NCI-H748 (cell line): ENCODE data around the gene ZNF808.
"Not testable (repeated sequence)": the region's sequence is repeated elsewhere in the genome, so short reads cannot be mapped to it uniquely, and the experiment has no call there.

Experiments
- DNase-seq: peaks from one replicate; lab custom pipeline; 2025; ENCODE audit not compliant: unreplicated experiment; lab: John Stamatoyannopoulos, UW

The ZNF808 gene

DNA sequence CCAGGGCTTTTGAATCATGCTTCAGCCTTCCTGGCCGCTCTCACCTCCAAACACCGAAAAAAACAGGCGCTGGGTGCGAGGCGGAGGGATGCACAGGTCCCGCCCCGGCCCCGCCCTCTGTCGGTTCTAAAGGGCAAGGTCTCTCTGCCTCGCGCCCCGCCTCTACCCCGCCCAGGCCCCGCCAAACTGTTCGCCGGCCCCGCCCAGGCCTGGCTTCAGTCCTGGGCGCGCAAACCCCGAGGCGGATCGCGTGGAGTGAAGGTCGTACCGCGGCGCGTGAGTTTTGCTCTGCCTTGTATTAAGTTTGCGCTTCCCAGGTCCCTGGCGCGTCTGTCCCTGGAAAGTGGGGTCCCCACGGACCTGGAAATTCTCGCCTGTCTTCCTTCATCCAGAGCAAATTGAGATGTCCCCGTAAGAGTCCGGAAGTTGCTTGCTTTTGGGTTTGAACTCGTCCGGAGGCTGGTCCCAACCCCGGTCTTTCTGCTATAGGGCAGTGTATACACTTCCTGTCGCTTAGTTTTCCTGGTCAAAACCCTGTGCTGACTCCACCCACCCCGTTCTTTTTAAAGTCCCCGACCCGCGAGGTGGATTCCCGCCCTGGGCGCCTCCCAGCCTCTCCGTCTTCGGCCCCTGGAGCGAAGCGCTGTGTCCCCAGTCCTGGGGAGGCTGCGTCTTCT, 8.4 kb downstream of the ZNF808 start:
- DNase-seq: peak; percentile 83

DNA sequence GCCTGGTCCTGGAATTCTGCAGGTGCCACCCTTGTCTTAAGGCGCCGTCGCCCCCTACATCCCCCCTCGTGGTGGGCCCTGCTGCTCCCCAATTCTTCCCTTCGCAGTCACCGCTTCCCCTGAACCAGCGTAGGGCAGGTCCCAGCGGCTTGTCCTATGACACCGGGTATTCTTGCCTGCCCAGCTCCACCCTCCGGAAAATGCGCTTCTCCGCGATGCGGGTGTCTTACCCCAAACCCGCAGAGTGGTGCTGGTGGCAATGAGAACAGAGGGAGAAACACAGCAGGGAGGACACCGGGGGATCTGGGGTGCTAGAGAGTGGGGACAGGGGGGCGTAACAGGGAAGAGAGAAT, 9.0 kb downstream of the ZNF808 start:
- DNase-seq: no peak

DNA sequence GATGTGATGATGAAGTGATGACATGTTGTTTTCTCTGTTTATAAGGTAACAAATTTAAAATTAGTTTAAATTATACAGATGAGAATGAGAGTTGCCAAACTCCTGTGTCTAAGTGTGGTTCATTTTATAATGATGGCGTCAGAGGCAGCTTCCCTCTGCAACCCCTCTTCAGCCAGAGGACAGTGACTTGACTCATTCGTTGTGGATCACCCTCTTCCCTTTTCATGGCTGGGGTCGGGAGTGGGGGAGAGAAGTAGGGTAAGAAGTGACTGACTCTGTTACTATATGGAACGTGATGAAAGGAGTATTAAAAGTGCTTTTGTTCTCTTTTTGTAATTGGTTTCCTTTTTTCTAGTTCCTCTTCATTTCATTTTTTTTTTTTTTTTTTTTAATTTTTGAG, 11.3 kb downstream of the ZNF808 start:
- DNase-seq: not testable (repeated sequence)

DNA sequence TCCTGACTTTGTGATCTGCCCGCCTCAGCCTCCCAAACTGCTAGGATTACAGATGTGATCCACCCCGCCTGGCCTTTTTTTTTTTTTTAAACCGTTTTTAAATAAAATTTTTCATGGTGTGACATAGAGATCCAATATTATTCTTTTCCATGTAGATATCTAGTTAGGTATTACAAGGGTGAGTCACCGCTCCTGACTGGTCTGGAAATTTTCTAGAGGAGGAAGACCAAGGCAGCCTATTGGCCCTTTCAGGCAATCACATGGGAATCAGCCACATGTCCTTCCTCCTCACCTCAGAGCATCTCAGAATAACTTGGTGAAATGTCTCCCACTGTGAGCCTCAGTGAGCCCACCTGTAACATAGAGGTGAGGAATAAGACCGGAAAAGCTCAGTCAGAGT, 13.7 kb downstream of the ZNF808 start:
- DNase-seq: not testable (repeated sequence)

DNA sequence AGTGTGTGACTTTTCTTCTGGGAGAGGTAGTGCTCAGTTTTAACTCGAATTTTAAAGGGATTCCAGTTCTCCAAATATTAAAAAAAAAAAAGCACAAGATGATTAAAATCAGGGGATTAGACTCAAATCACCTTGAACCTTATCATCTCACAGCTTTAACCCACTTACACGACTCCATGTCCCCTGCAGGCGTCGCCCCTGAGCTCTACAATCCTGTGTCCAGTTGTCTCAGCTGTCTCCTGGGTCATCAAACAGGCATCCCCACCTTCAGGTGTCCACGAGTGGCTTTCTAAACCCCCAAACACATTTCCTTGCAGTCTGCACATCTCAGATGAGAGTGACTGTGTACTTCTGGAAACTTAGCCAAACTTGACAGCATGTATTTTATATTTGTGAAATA, 14.1 kb downstream of the ZNF808 start:
- no peak for DNase-seq

DNA sequence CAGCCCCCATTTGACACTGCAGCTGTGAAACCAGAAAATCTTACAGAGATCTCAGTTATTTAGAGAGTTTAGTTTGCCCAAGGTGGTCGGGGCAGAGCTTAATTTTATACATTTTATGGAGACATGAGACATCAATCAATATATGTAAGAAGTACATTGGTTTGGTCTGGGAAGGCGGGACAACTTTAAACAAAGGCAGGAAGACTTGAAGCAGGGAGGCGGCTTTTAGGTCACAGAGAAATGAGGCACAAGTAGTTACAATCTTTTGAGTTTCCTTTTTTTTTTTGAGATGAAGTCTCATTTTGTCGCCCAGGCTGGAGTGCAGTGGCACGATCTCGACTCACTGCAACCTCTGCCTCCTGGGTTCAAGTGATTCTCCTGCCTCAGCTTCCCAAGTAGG, 15.1 kb downstream of the ZNF808 start:
- DNase-seq: not testable (repeated sequence)

DNA sequence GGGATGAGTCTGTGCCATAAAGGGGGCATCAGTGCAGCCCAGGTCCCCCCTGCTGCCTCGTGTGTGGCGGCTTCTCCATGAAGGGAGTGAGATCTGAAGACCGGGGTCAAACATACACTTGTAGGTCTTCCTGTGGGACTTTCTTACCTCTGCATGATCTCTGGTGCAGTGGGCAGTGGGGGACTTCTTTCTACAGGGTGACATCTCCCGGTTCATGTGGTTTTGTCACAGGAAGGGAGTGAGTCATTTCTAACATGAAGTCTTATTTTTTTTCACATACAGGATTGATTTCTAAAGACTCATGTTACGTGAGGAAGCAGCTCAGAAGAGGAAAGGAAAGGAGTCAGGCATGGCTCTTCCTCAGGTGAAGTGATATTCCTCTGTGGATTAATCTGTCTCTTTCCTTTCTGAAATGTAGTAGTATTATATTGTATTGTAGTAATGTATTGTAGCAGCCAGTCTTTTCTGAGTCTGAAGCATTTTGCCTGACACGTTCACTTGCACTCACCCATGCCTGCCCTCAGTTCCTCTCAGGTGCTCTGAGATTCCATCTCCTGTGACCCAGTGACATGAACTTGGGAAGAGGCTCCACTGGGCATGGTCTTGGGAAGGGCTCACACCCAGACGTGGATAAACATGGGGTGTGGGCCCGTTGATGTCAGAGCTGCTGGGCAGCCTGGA, 15.7 kb downstream of the ZNF808 start:
- no peak for DNase-seq

DNA sequence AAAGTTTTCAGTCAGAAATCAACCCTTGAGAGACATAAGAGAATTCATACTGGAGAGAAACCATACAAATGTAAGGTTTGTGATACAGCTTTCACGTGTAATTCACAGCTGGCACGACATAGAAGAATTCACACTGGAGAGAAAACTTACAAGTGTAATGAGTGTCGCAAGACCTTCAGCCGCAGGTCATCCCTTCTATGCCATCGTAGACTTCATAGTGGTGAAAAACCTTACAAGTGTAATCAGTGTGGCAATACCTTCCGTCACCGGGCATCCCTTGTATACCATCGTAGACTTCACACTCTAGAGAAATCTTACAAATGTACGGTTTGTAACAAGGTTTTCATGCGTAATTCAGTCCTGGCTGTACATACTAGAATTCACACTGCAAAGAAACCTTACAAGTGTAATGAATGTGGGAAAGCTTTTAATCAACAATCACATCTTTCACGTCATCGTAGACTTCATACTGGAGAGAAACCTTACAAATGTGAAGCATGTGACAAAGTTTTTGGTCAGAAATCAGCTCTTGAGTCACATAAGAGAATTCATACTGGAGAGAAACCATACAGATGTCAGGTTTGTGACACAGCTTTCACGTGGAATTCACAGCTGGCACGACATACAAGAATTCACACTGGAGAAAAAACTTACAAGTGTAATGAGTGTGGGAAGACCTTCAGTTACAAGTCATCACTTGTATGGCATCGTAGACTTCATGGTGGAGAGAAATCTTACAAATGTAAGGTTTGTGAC, 26.9 kb downstream of the ZNF808 start:
- DNase-seq: no peak

DNA sequence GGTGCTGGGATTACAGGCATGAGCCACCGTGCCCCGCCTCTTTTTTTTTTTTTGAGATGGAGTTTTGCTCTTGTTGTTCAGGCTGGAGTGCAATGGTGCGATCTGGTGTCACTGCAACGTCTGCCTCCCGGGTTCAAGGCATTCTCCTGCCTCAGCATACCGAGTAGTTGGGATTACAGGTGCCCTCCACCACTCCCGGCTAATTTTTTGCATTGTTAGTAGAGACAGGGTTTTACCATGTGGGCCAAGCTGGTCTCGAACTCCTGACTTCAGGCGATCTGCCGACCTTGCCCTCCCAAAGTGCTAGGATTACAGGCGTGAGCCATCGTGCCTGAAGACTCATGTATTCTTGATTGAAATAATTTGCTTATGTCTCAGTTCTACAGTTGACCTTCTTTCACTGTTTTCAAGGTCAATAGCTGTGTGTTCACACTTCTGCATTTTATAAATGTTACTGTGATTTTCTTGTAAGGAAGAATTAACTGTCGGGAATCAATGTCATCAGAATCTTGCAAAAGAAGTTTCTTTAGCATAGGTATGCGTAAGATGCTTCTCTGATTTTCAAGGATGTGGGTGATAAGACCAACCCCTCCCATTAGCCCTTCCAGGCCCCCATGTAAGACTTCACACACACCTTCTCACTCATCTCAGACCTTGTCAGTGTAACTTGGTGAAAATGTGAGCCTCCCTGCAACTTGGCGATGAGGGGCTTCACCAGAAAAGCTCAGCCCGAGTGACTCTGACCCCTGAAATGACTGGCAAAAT, 29.9 kb downstream of the ZNF808 start:
- no peak for DNase-seq

DNA sequence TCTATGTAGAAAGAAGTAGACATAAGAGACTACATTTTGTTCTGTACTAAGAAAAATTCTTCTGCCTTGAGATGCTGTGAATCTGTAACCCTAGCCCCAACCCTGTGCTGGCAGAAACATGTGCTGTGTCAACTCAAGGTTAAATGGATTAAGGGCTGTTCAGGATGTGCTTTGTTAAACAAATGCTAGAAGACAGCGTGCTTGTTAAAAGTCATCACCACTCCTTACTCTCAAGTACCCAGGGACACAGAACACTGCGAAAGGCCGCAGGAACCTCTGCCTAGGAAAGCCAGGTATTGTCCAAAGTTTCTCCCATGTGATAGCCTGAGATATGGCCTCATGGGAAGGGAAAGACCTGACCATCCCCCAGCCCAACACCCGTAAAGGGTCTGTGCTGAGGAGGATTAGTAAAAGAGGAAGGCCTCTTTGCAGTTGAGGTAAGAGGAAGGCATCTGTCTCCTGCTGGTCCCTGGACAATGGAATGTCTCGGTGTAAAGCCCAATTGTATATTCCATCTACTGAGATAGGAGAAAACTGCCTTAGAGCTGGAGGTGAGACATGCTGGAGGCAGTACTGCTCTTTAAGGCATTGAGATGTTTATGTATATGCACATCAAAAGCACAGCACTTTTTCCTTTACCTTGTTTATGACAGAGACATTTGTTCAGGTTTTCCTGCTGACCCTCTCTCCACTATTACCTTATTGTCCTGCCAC, 31.4 kb downstream of the ZNF808 start:
- not testable (repeated sequence) for DNase-seq

DNA sequence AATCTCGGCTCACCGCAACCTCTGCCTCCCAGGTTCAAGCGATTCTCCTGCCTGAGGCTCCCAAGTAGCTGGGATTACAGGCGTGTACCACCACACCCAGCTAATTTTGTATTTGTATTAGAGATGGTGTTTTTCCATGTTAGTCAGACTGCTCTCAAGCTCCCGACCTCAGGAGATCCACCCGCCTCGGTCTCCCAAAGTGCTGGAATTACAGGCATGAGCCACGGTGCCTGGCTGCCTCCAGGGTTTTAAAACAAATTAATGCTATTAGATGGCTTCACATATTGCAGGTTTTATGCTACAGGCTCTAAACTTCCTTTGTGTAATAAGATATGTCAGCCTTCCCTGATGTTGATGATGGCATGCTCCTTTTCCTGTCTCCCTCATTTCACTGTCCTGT, 34.1 kb downstream of the ZNF808 start:
- DNase-seq: not testable (repeated sequence)

DNA sequence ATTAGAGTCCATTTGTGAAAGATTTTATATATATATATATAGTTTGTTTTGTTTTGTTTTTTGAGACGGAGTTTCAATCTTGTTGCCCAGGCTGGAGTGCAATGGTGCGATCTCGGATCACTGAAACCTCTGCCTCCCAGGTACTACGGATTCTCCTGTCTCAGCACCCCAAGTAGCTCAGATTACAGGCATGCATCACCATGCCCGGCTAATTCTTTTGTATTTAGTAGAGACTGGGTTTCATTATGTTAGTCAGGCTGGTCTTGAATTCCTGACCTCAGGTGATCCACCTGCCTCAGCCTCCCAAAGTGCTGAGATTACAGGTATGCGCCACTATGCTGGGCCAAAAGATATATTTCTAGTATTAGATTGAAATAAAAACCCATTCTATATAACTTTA, 38.7 kb downstream of the ZNF808 start:
- no peak for DNase-seq

DNA sequence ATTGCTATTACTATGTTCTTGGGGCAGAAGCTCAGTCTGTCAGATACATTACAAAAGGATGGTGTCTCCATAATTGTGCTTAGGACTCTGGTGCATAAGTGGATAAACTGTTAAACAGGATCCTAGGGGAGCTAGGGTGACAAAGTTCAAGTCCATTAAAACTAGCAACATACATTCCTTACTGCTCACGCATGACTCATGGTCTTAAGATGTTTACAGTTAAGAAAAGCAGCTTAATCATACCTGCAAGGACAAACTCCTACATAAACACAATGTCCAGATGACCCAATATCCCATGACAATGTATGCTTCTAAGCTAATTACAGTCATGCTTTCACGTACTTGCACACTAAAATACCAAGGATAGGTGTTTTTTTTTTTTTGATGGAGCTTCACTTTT, 39.1 kb downstream of the ZNF808 start:
- no peak for DNase-seq

DNA sequence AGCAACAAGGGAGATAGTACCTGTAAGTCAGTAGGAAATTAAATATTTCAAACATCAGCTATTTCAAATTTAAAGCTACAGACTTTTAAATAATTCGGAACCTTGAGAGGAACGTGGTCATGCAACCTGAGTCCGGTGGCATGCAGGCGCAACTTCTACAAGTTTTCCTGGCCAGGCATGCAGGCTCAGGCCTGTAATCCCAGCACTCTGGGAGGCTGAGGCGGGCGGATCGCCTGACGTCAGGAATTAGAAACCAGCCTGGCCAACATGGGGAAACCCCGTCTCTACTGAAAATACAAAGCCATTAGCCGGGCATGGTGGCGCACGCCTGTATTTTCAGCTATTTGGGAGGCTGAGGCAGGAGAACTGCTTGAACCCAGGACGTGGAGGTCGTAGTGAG, 40.5 kb downstream of the ZNF808 start:
- DNase-seq: no peak

DNA sequence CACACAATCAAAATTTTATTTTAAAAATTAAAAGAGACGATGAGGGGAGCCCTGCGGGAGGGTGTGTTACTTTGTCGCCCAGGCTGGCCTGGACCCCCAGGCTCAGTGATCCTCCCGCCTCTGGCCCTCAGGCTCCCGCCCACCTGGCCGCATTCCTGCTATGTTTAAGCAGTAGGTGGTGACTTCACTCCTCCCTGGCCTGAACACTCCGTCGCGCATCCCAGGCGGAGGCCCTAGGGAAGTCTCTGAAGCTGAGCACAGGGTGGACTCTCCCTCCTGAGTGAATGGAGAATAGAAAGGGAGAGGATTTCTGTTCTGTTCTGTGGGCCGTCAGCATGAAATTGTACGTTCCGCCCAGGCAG, 42.2 kb downstream of the ZNF808 start:
- DNase-seq: peak; percentile 83

DNA sequence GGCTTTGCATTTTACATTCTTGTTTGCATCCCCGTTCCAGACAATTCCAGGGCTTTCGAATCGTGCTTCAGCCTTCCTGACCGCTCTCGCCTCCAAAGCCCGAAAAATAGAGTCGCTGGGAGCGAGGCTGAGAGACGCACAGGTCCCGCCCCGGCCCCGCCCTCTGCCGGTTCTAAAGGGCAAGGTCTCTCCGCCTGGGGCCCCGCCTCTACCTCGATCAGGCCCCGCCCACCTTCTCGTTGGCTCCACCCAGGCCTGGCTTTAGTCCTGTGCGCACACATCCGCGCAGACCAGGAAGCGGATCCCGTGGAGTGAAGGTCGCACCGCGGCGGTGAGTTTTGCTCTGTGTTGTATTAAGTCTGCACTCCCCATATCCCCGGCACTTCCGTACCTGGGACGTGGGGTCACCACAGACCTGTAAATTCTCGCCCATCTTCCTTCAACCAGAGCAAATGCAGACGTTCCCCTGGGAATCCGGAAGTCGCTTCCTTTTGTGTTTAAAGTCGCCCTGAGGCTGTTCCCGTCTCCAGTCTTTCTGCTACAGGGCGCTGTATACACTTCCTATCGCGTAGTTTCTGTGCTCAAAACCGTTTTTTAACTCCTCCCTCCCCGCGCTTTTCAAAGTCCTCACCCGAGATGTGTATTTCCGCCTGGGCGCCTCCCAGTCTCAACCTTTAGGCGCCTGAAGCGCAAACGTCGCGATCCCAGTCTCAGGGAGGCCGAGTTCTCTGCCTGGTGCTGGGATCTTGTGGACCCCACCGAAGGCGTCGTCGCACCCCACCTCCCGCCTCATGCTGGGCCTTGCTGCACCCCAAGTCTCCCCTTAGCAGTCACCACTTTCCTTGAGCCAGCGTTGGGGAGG, 42.8 kb downstream of the ZNF808 start, which contains the start of gene ZNF701:
ZNF701 (plus strand) TSS at position 288 of the 862 bp plus-strand sequence. CDS start 3,861 bp downstream, outside the sequence.
- peak; percentile 94 for DNase-seq

DNA sequence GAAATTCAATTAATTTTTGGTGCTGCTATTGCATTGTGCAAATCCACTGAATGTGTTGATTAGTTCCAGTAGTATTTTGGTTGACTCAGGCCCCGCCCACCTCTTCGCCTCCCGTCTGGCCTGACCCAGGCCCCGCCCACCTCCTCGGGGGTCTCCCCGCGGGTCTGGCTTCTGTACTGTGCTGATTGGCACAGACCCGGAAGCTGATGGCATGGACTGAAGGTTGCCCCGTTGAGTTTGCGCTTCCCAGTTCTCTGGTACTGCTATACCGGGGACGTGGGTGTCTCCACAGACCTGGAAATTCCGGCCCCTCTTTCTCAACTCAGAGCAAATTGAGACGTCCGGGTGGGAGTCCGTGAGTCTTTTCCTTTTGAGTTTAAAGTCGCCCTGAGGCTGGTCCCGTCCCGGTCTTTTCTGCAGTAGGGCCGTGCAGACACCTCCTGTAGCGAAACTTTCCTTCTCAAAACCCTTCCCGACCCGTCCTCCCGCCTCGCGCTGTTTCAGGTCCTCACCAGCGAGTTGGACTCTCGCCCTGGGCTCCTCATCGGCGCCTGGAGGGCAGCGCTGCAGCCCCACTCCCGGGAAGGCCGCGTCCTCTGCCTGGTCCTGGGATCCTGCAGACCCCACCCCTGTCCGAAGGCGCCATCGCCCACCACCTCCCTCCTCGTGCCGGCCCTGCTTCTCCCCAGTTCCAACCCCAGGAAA, 57.4 kb downstream of the ZNF808 start:
- DNase-seq: no peak

DNA sequence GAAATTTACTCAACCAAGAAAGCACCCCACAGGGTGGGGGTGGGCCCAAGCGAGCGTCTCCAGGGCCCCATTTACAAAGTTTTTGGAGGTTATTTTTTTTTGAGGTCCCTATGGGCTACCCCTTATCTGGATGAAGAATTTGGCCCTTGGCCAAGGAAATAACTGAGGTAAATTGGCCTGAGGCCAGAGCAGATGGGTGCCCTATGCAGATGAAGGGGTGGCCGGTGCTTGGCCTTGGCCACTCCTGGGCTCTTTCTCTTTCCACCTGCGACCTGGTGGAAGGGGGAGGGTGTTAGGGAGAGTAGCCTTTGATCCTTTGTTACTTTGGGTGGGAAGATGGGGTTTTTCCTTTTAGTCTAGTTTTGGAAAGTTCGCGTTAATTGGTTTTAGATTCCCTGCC, 58.1 kb downstream of the ZNF808 start:
- DNase-seq: no peak

DNA sequence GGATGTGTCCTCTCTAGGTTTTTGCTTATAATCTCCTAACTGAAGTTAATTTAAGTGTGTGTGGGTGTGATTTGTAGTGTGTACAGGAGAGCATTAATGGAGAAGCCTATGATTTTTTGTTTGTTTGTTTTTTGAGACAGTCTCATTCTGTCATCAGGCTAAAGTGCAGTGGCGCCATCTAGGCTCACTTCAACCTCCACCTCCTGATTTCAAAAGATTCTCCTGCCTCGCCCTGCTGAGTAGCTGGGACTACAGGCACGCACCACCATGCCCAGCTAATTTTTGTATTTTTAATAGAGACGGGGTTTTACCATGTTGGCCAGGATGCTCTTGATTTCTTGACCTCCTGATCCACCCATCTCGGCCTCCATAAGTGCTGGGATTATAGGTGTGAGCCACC, 63.3 kb downstream of the ZNF808 start:
- DNase-seq: no peak
